ENCODE data around the gene S100A10.

DNA sequence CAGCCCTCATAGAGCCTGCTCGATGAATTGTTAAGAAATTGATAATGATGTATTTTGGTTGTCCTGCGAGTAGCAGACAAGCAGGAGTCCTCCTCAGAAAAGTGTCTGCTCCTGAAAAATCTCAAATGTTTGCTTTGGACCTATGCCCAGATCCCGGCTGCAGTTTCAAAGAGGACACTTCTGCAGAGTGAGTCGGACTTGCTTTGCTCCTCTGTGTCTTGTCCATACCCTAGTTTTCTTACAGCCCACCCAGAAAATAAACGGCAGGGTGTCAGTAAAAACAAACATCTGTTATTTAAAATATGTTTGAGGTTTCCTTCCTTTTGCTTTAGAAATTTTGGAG lies 2.8 kb downstream of the S100A10 start:
- TF ChIP-seq, protein P1, sequence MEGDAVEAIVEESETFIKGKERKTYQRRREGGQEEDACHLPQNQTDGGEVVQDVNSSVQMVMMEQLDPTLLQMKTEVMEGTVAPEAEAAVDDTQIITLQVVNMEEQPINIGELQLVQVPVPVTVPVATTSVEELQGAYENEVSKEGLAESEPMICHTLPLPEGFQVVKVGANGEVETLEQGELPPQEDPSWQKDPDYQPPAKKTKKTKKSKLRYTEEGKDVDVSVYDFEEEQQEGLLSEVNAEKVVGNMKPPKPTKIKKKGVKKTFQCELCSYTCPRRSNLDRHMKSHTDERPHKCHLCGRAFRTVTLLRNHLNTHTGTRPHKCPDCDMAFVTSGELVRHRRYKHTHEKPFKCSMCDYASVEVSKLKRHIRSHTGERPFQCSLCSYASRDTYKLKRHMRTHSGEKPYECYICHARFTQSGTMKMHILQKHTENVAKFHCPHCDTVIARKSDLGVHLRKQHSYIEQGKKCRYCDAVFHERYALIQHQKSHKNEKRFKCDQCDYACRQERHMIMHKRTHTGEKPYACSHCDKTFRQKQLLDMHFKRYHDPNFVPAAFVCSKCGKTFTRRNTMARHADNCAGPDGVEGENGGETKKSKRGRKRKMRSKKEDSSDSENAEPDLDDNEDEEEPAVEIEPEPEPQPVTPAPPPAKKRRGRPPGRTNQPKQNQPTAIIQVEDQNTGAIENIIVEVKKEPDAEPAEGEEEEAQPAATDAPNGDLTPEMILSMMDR (conservative IDR thresholded peaks at IDR 0.05; ENCODE audit: low read depth in 2 of 2) = no peak
- TF ChIP-seq POLR2AphosphoS5 (IDR thresholded peaks at IDR 0.05; ENCODE audit: low read depth) (no peak), EZH2 (IDR thresholded peaks at IDR 0.05; ENCODE audit: low read depth, unreplicated experiment) (no peak), EZH2phosphoT487 (IDR thresholded peaks at IDR 0.05; ENCODE audit: unreplicated experiment) (no peak), JUNB (IDR thresholded peaks at IDR 0.05; ENCODE audit: unreplicated experiment) (no peak), ZNF331 (CRISPR knock-in tag; IDR thresholded peaks at IDR 0.05; ENCODE audit: low read depth) (no peak), CREB1 (CRISPR knock-in tag; IDR thresholded peaks at IDR 0.05; ENCODE audit: low read depth) (no peak)
- TF ChIP-seq, protein P2, sequence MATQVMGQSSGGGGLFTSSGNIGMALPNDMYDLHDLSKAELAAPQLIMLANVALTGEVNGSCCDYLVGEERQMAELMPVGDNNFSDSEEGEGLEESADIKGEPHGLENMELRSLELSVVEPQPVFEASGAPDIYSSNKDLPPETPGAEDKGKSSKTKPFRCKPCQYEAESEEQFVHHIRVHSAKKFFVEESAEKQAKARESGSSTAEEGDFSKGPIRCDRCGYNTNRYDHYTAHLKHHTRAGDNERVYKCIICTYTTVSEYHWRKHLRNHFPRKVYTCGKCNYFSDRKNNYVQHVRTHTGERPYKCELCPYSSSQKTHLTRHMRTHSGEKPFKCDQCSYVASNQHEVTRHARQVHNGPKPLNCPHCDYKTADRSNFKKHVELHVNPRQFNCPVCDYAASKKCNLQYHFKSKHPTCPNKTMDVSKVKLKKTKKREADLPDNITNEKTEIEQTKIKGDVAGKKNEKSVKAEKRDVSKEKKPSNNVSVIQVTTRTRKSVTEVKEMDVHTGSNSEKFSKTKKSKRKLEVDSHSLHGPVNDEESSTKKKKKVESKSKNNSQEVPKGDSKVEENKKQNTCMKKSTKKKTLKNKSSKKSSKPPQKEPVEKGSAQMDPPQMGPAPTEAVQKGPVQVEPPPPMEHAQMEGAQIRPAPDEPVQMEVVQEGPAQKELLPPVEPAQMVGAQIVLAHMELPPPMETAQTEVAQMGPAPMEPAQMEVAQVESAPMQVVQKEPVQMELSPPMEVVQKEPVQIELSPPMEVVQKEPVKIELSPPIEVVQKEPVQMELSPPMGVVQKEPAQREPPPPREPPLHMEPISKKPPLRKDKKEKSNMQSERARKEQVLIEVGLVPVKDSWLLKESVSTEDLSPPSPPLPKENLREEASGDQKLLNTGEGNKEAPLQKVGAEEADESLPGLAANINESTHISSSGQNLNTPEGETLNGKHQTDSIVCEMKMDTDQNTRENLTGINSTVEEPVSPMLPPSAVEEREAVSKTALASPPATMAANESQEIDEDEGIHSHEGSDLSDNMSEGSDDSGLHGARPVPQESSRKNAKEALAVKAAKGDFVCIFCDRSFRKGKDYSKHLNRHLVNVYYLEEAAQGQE (IDR thresholded peaks at IDR 0.05; ENCODE audit: unreplicated experiment) = no peak
